Stimulated activated CD4-positive, alpha-beta T cell treated with anti-CD3 and anti-CD28 coated beads, TNF-alpha, amount 100 ng/mL, for 24 hours (primary cell): ENCODE measurements around the gene SNAPC4.
"Not testable (repeated sequence)": the region's sequence is repeated elsewhere in the genome, so short reads cannot be mapped to it uniquely, and the experiment has no call there.

ENCODE experiments used
- DNase-seq, 3 experiments: peaks; one replicate each; pipeline ENCODE4 v3.0.0-alpha.2; 2020; ENCODE audit warnings: low read depth in 3 of 3

The SNAPC4 gene

GRCh38 chr9:136407911-136408310 is 7.9 kb upstream of the SNAPC4 start:
- DNase-seq: no peak

- DNase-seq: not testable (repeated sequence)
Observed at GRCh38 chr9:136407061-136407460, 7.1 kb upstream of the SNAPC4 start.

GRCh38 chr9:136405904-136406303 is 5.9 kb upstream of the SNAPC4 start:
- DNase-seq: not testable (repeated sequence)

- no peak for DNase-seq
Observed at GRCh38 chr9:136405481-136405880, 5.5 kb upstream of the SNAPC4 start.

- DNase-seq: no peak
Observed at GRCh38 chr9:136404801-136405136, 4.8 kb upstream of the SNAPC4 start.

- peak in 1 of 3 experiments; percentile 50 for DNase-seq
Observed at GRCh38 chr9:136403915-136404800, 4.2 kb upstream of the SNAPC4 start.

- peak; percentile 51 to 75 (median 58) for DNase-seq
Observed at GRCh38 chr9:136403538-136403914, 3.6 kb upstream of the SNAPC4 start.

GRCh38 chr9:136402067-136402466 is 2.1 kb upstream of the SNAPC4 start:
- no peak for DNase-seq

- DNase-seq: no peak
Observed at GRCh38 chr9:136401173-136401922, 1.4 kb upstream of the SNAPC4 start.

GRCh38 chr9:136399176-136400037 is 563 bp downstream of the SNAPC4 start:
- peak in 1 of 3 experiments; percentile 49 for DNase-seq

GRCh38 chr9:136398286-136398685 is 1.7 kb downstream of the SNAPC4 start:
- DNase-seq: no peak

GRCh38 chr9:136397643-136398042 is 2.3 kb downstream of the SNAPC4 start:
- DNase-seq: no peak

GRCh38 chr9:136396219-136396515 is 3.8 kb downstream of the SNAPC4 start:
- DNase-seq: no peak

GRCh38 chr9:136395345-136396218 is 4.4 kb downstream of the SNAPC4 start:
- DNase-seq: no peak

- DNase-seq: no peak
Observed at GRCh38 chr9:136395020-136395340, 5.0 kb downstream of the SNAPC4 start.

- DNase-seq: no peak
Observed at GRCh38 chr9:136394312-136395019, 5.5 kb downstream of the SNAPC4 start.

- DNase-seq: no peak
Observed at GRCh38 chr9:136393531-136393930, 6.4 kb downstream of the SNAPC4 start.

GRCh38 chr9:136392538-136393449 is 7.2 kb downstream of the SNAPC4 start:
- no peak for DNase-seq

GRCh38 chr9:136391737-136392537 is 8.0 kb downstream of the SNAPC4 start:
- DNase-seq: no peak
